Measurements from ENCODE around the gene ANKRD11. TPM values are rescaled to one million over a fixed set of nuclear protein-coding genes. Genes with fewer than 3 reads are reported as not detected.

ANKRD11 gene
- total and polyA plus RNA-seq, 5 experiments from 2014 or later = 8.9 to 328 (median 61.1) TPM

GRCh38 chr16:89324056-89325010 lies 166.0 kb downstream of the ANKRD11 start:
- Mint-ChIP-seq H3K27me3 (no peaks in the 10 kb centered on the region), H3K36me3 (peaks cover 0 to 20% (median 0%) of the 10 kb centered on the region in 3 donors), H3K4me3 (peak overlapping the region; percentile 5 to 63 (median 40)), H3K9me3 (no peaks in the 10 kb centered on the region), H3K27ac (peak overlapping the region; percentile 15 to 87 (median 70)), H3K4me1 (peaks cover 45 to 92% (median 91%) of the 10 kb centered on the region in 4 donors)
- ATAC-seq (no peak), DNase-seq (peak in 1 of 10 donors; percentile 16)
- POLR2A ChIA-PET = interaction anchor here (1.6 kb wide), 1 partner anchor 9 kb away, joined by 7 read pairs; no protein-coding TSS in a partner anchor

- DNase-seq (no peak), ATAC-seq (no peak)
- POLR2A ChIA-PET = interaction anchor here (1.2 to 1.6 kb wide), 2 partner anchors 8 to 236 kb away, joined by 3 to 7 read pairs; no protein-coding TSS in a partner anchor
- peaks cover 48 to 97% (median 96%) of the 10 kb centered on the region in 4 donors for H3K4me1 Mint-ChIP-seq
- H3K27me3 Mint-ChIP-seq = no peaks in the 10 kb centered on the region
- peaks cover 0 to 18% (median 0%) of the 10 kb centered on the region in 3 donors for H3K36me3 Mint-ChIP-seq
- peak overlapping the region in 6 of 10 donors; percentile 8 to 71 (median 57) for H3K4me3 Mint-ChIP-seq
- H3K9me3 Mint-ChIP-seq = no peaks in the 10 kb centered on the region
- H3K27ac Mint-ChIP-seq = peak overlapping the region in 8 of 10 donors; percentile 69 to 86 (median 78)
Measured at GRCh38 chr16:89323120-89323960, 167.0 kb downstream of the ANKRD11 start.

- Mint-ChIP-seq H3K27me3 (no peaks in the 10 kb centered on the region), H3K27ac (peak overlapping the region; percentile 16 to 90 (median 83)), H3K4me1 (peaks cover 50 to 96% (median 96%) of the 10 kb centered on the region in 4 donors), H3K36me3 (peaks cover 0 to 14% (median 0%) of the 10 kb centered on the region in 3 donors), H3K9me3 (no peaks in the 10 kb centered on the region), H3K4me3 (peak overlapping the region in 9 of 10 donors; percentile 34 to 71 (median 65))
- POLR2A ChIA-PET = interaction anchor here (1.2 kb wide), 1 partner anchor 236 kb away, joined by 3 read pairs; no protein-coding TSS in a partner anchor
- DNase-seq (no peak), ATAC-seq (no peak)
Measured at GRCh38 chr16:89322321-89323119, 167.8 kb downstream of the ANKRD11 start.

GRCh38 chr16:89320782-89321501 lies 169.4 kb downstream of the ANKRD11 start:
- H3K27me3 Mint-ChIP-seq = no peaks in the 10 kb centered on the region
- no peak for ATAC-seq
- peaks cover 0 to 10% (median 0%) of the 10 kb centered on the region in 3 donors for H3K36me3 Mint-ChIP-seq
- H3K4me3 Mint-ChIP-seq = peak overlapping the region in 5 of 10 donors; percentile 10 to 53 (median 33)
- peak overlapping the region in 3 of 10 donors; percentile 10 to 62 (median 25) for H3K27ac Mint-ChIP-seq
- no peak for DNase-seq
- peaks cover 56 to 96% (median 96%) of the 10 kb centered on the region in 4 donors for H3K4me1 Mint-ChIP-seq
- POLR2A ChIA-PET = no interaction called here
- no peaks in the 10 kb centered on the region for H3K9me3 Mint-ChIP-seq

- ATAC-seq (no peak), DNase-seq (no peak)
- Mint-ChIP-seq H3K4me3 (peak overlapping the region in 9 of 10 donors; percentile 28 to 77 (median 60)), H3K4me1 (peaks cover 52 to 96% (median 96%) of the 10 kb centered on the region in 4 donors), H3K27me3 (no peaks in the 10 kb centered on the region), H3K27ac (peak overlapping the region; percentile 27 to 98 (median 66)), H3K36me3 (peaks cover 0 to 6% (median 0%) of the 10 kb centered on the region in 3 donors), H3K9me3 (no peaks in the 10 kb centered on the region)
- POLR2A ChIA-PET = no interaction called here
Measured at GRCh38 chr16:89319886-89320781, 170.2 kb downstream of the ANKRD11 start.

GRCh38 chr16:89319631-89319885 lies 170.8 kb downstream of the ANKRD11 start:
- POLR2A ChIA-PET = no interaction called here
- Mint-ChIP-seq H3K27me3 (no peaks in the 10 kb centered on the region), H3K9me3 (no peaks in the 10 kb centered on the region), H3K4me3 (peak overlapping the region in 9 of 10 donors; percentile 10 to 65 (median 45)), H3K27ac (peak overlapping the region in 5 of 10 donors; percentile 48 to 98 (median 64)), H3K4me1 (peaks cover 52 to 96% (median 96%) of the 10 kb centered on the region in 4 donors), H3K36me3 (peaks cover 0 to 6% (median 0%) of the 10 kb centered on the region in 3 donors)
- no peak for DNase-seq
- ATAC-seq = no peak

GRCh38 chr16:89318871-89319630 lies 171.3 kb downstream of the ANKRD11 start:
- Mint-ChIP-seq H3K27ac (peak overlapping the region in 8 of 10 donors; percentile 19 to 98 (median 86)), H3K9me3 (no peaks in the 10 kb centered on the region), H3K4me3 (peak overlapping the region; percentile 2 to 88 (median 67)), H3K4me1 (peaks cover 55 to 96% (median 96%) of the 10 kb centered on the region in 4 donors), H3K36me3 (peaks cover 0 to 6% (median 0%) of the 10 kb centered on the region in 3 donors), H3K27me3 (no peaks in the 10 kb centered on the region)
- POLR2A ChIA-PET = no interaction called here
- no peak for ATAC-seq
- no peak for DNase-seq

GRCh38 chr16:89318430-89318758 lies 172.0 kb downstream of the ANKRD11 start:
- H3K4me3 Mint-ChIP-seq = peak overlapping the region; percentile 12 to 88 (median 73)
- H3K36me3 Mint-ChIP-seq = peaks cover 0 to 4% (median 0%) of the 10 kb centered on the region in 3 donors
- peaks cover 53 to 97% (median 96%) of the 10 kb centered on the region in 4 donors for H3K4me1 Mint-ChIP-seq
- ATAC-seq (no peak), DNase-seq (no peak)
- H3K27me3 Mint-ChIP-seq = no peaks in the 10 kb centered on the region
- POLR2A ChIA-PET = no interaction called here
- peak overlapping the region in 9 of 10 donors; percentile 29 to 98 (median 91) for H3K27ac Mint-ChIP-seq
- H3K9me3 Mint-ChIP-seq = no peaks in the 10 kb centered on the region

- H3K4me3 Mint-ChIP-seq = peak overlapping the region; percentile 12 to 90 (median 76)
- no peaks in the 10 kb centered on the region for H3K27me3 Mint-ChIP-seq
- POLR2A ChIA-PET = interaction anchor here (0.9 kb wide), 1 partner anchor 174 kb away, joined by 3 read pairs; no protein-coding TSS in a partner anchor
- H3K36me3 Mint-ChIP-seq = peaks cover 0 to 9% (median 0%) of the 10 kb centered on the region in 3 donors
- no peak for DNase-seq
- peaks cover 54 to 99% (median 97%) of the 10 kb centered on the region in 4 donors for H3K4me1 Mint-ChIP-seq
- peak overlapping the region; percentile 29 to 98 (median 88) for H3K27ac Mint-ChIP-seq
- no peak for ATAC-seq
- H3K9me3 Mint-ChIP-seq = no peaks in the 10 kb centered on the region
Measured at GRCh38 chr16:89317729-89318429, 172.5 kb downstream of the ANKRD11 start.

Data from naive thymus-derived CD8-positive, alpha-beta T cell (primary cell).